Measurements from ENCODE around the gene CARMIL1. TPM values are rescaled to one million over a fixed set of nuclear protein-coding genes. Genes with fewer than 3 reads are reported as not detected.

The CARMIL1 gene
- total and polyA plus RNA-seq, 4 donors = 22.3 to 33.9 (median 31.6) TPM

DNA sequence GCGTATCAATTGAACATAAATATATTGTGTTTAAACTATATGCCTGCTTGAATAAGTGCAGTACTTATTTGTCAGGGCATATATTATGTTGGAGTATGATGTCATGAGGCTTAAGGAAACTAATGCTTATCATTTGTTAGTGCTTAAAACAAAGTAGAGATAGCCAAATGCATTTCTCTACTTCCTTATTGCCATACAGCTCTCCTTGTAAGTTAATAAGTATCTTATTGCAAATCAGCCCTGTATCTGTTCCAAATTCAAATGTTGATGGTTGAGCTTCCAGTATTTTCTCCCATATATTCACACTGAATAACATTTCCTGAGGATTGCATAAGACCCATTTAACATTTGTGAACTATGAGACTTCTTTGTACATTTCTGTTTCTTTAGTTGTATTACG lies 57.8 kb downstream of the CARMIL1 start:
- ATAC-seq (ENCODE audit: low FRiP score) = no peak
- H3K27ac ChIP-seq (ENCODE audit: low read depth in 1 of 2, low read length in 2 of 2) = no peak overlapping the region
- DNase-seq = no peak
- H3K27me3 ChIP-seq (ENCODE audit: control insufficient read depth in 1 of 2, insufficient read depth in 2 of 2, low read length in 1 of 2) = no peaks in the 10 kb centered on the region
- H3K36me3 ChIP-seq (ENCODE audit: control insufficient read depth in 1 of 2, insufficient read depth in 2 of 2, low read length in 1 of 2) = no peaks in the 10 kb centered on the region
- no peaks in the 10 kb centered on the region for H3K9me3 ChIP-seq (ENCODE audit: control insufficient read depth, low read length)
- no peak overlapping the region for H3K4me3 ChIP-seq (ENCODE audit: low read length in 2 of 2)
- intact Hi-C loops (cut with DNase I) = no loop called here
- 95 to 96% methylated on average over 2 of the region's 2 CpGs for WGBS, 2 donors
- H3K4me1 ChIP-seq (ENCODE audit: control insufficient read depth in 1 of 2, insufficient read depth in 2 of 2, low read length in 2 of 2) = peaks cover 10 to 21% of the 10 kb centered on the region in 2 donors

DNA sequence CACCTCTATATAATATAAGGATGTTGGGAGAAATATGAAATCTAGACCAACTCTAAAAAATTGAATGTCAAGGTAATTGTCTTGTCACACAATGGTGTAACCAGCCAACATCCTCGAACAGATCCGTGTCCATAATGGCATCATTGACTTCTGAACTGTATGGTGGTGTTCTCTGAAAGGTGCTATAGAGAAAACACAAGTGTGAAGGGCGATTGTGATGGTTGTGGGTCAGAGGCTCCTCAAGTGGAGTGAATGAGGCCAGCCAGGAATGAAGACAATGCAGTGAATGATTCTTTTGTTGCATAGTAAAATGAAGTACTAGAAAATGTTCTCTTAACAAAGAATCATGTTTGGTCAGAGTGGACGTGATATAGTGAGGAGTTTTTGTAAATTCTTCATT lies 58.3 kb downstream of the CARMIL1 start:
- DNase-seq (no peak), ATAC-seq (ENCODE audit: low FRiP score) (no peak)
- Histone ChIP-seq H3K27ac (ENCODE audit: low read depth in 1 of 2, low read length in 2 of 2) (no peak overlapping the region), H3K27me3 (ENCODE audit: control insufficient read depth in 1 of 2, insufficient read depth in 2 of 2, low read length in 1 of 2) (no peaks in the 10 kb centered on the region), H3K36me3 (ENCODE audit: control insufficient read depth in 1 of 2, insufficient read depth in 2 of 2, low read length in 1 of 2) (no peaks in the 10 kb centered on the region), H3K4me1 (ENCODE audit: control insufficient read depth in 1 of 2, insufficient read depth in 2 of 2, low read length in 2 of 2) (peaks cover 10 to 18% of the 10 kb centered on the region in 2 donors), H3K4me3 (ENCODE audit: low read length in 2 of 2) (no peak overlapping the region), H3K9me3 (ENCODE audit: control insufficient read depth, low read length) (no peaks in the 10 kb centered on the region)
- intact Hi-C loops (cut with DNase I) = no loop called here
- WGBS, 2 donors = 83 to 87% methylated on average over 4 of the region's 4 CpGs

DNA sequence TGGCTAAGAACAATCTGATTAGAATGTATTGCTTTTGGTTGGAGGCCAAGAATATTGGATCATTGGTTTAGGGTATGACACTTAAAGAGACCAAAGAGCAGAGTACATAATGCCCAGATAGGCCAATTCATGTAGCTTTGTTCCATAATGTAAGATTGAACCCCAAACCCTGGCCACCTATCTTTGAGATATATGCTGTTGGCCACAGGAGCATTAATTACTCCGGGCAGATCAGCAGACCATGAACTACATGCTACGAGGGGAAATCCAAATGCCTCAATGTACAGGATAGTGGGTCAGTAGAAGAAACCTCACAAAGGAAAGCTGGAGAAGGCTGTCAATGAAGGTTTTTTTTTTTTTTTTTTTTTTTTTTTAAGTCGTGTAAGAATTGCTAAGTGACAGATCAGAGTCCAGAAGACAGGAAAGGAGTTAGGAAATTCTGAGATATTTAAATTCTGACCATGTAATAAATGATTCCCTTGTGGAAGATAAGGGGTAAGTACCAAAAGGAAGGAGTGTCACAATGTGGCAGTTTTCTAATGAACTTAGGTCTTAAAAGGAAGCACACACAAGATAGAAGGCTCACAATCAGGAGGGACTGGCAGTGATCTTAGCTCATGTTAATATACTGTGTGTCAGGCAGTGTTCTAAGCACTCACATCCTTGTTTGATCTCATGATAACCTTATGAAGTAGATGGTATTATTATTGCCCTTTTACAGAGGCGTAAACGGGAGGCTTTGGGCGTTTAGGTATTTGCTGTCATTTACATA lies 61.4 kb downstream of the CARMIL1 start:
- Histone ChIP-seq H3K36me3 (ENCODE audit: control insufficient read depth in 1 of 2, insufficient read depth in 2 of 2, low read length in 1 of 2) (no peaks in the 10 kb centered on the region), H3K9me3 (ENCODE audit: control insufficient read depth, low read length) (no peaks in the 10 kb centered on the region), H3K27ac (ENCODE audit: low read depth in 1 of 2, low read length in 2 of 2) (peak overlapping the region in 1 of 2 donors; percentile 17), H3K4me3 (ENCODE audit: low read length in 2 of 2) (no peak overlapping the region), H3K27me3 (ENCODE audit: control insufficient read depth in 1 of 2, insufficient read depth in 2 of 2, low read length in 1 of 2) (no peaks in the 10 kb centered on the region), H3K4me1 (ENCODE audit: control insufficient read depth in 1 of 2, insufficient read depth in 2 of 2, low read length in 2 of 2) (peaks cover 9 to 16% of the 10 kb centered on the region in 2 donors)
- DNase-seq (no peak), ATAC-seq (ENCODE audit: low FRiP score) (no peak)
- intact Hi-C loops (cut with DNase I) = no loop called here
- WGBS, 2 donors = 57 to 64% methylated on average over 6 of the region's 6 CpGs

DNA sequence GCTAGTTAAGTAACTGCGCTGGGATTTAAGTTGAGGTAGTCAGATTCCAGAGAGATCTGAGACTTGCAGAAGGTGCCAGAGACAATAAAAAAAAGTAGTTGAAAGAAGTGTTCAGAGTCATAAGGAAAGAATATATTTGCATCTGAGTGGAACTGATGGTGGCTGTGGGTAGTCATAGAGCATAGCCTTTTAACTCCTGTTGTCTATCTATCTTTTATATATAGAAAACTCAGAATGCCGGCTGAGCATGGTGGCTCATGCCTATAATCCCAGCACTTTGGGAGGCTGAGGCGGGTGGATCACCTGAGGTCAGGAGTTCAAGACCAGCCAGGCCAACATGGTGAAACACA lies 62.0 kb downstream of the CARMIL1 start:
- H3K27me3 ChIP-seq (ENCODE audit: control insufficient read depth in 1 of 2, insufficient read depth in 2 of 2, low read length in 1 of 2) = no peaks in the 10 kb centered on the region
- DNase-seq (no peak), ATAC-seq (ENCODE audit: low FRiP score) (no peak)
- no peaks in the 10 kb centered on the region for H3K36me3 ChIP-seq (ENCODE audit: control insufficient read depth in 1 of 2, insufficient read depth in 2 of 2, low read length in 1 of 2)
- no peaks in the 10 kb centered on the region for H3K9me3 ChIP-seq (ENCODE audit: control insufficient read depth, low read length)
- WGBS, 2 donors = 90 to 92% methylated on average over 3 of the region's 3 CpGs
- H3K27ac ChIP-seq (ENCODE audit: low read depth in 1 of 2, low read length in 2 of 2) = no peak overlapping the region
- no peak overlapping the region for H3K4me3 ChIP-seq (ENCODE audit: low read length in 2 of 2)
- peaks cover 10 to 18% of the 10 kb centered on the region in 2 donors for H3K4me1 ChIP-seq (ENCODE audit: control insufficient read depth in 1 of 2, insufficient read depth in 2 of 2, low read length in 2 of 2)
- intact Hi-C loops (cut with DNase I) = no loop called here

DNA sequence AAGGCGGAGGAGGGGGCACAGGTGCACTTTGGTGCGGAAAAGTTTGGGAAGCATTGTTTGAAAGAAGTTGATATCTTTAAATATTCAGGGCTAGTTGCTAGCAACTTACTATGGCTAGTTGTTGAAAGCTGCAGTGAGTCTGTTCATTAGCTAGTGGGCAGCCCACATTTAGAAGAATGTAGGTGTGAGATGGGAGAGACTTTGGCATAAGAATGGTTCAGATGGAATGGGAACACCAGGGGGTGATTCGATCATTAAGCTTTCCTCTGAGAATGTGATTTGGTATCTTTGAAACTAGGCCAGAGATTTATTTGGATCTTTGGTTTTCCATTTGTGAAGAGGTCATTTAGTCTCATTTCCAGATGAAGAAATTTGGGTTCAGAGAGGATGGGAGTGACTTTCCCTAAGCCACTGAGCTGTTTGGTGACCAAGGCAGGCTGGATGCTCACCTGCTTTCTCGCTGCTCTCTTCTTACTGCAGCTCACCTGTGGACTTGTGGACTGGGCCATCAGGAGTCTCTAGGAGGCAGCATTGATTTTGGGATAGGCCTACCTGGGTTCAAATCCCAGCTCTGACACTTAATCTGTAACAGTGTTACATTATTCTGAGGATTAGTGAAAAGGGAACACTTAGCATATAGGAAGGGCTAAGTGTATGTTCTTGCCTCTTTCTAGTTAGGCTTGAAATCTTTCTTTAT lies 62.9 kb downstream of the CARMIL1 start:
- no peak overlapping the region for H3K27ac ChIP-seq (ENCODE audit: low read depth in 1 of 2, low read length in 2 of 2)
- peaks cover 10 to 18% of the 10 kb centered on the region in 2 donors for H3K4me1 ChIP-seq (ENCODE audit: control insufficient read depth in 1 of 2, insufficient read depth in 2 of 2, low read length in 2 of 2)
- 78 to 99% methylated on average over 4 of the region's 4 CpGs for WGBS, 2 donors
- intact Hi-C loops (cut with DNase I) = no loop called here
- no peaks in the 10 kb centered on the region for H3K36me3 ChIP-seq (ENCODE audit: control insufficient read depth in 1 of 2, insufficient read depth in 2 of 2, low read length in 1 of 2)
- H3K27me3 ChIP-seq (ENCODE audit: control insufficient read depth in 1 of 2, insufficient read depth in 2 of 2, low read length in 1 of 2) = no peaks in the 10 kb centered on the region
- no peaks in the 10 kb centered on the region for H3K9me3 ChIP-seq (ENCODE audit: control insufficient read depth, low read length)
- no peak for DNase-seq
- no peak for ATAC-seq (ENCODE audit: low FRiP score)
- no peak overlapping the region for H3K4me3 ChIP-seq (ENCODE audit: low read length in 2 of 2)

DNA sequence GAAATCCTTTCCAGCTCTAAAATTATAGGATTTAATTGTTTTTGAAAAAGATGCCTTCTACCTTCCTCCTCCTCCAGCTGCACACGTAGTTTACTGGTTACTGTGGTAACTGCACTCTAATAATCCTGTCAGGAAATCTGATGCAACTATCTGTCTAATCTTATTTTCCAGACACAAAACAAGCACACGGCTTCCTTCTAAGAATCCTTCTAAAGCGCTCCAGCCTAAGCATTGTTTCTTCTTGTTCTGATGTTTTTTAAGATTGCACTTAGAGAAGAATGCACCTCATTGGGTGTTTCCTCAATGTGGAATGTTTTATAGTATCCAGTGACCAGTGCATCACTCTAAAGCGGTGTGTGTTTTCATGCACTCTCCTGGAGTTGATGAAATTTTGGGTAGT lies 63.6 kb downstream of the CARMIL1 start:
- intact Hi-C loops (cut with DNase I) = no loop called here
- H3K4me1 ChIP-seq (ENCODE audit: control insufficient read depth in 1 of 2, insufficient read depth in 2 of 2, low read length in 2 of 2) = peaks cover 10 to 18% of the 10 kb centered on the region in 2 donors
- DNase-seq (no peak), ATAC-seq (ENCODE audit: low FRiP score) (no peak)
- H3K9me3 ChIP-seq (ENCODE audit: control insufficient read depth, low read length) = no peaks in the 10 kb centered on the region
- H3K27ac ChIP-seq (ENCODE audit: low read depth in 1 of 2, low read length in 2 of 2) = no peak overlapping the region
- H3K27me3 ChIP-seq (ENCODE audit: control insufficient read depth in 1 of 2, insufficient read depth in 2 of 2, low read length in 1 of 2) = no peaks in the 10 kb centered on the region
- WGBS, 2 donors = 37 to 46% methylated on average over 4 of the region's 4 CpGs
- H3K36me3 ChIP-seq (ENCODE audit: control insufficient read depth in 1 of 2, insufficient read depth in 2 of 2, low read length in 1 of 2) = no peaks in the 10 kb centered on the region
- no peak overlapping the region for H3K4me3 ChIP-seq (ENCODE audit: low read length in 2 of 2)

DNA sequence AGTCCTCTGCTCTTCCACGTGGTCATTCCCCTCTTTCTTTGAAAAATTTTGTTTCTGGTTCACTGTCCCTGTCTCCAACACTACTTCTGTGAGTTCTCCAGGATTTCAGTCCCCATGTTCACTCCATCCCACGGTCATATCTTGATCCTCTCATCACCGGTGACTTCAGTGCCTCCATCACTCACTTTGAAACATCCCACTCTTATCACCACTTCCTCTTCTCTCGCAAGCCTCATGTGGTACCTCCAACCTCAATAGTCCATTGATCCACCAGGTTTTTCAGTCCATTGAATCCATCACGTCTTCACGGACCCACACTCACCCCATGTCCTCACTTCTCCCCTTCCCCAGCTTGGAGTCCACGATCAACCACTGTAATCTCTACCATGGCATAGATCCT lies 64.8 kb downstream of the CARMIL1 start:
- 94 to 97% methylated on average over 7 of the region's 7 CpGs for WGBS, 2 donors

DNA sequence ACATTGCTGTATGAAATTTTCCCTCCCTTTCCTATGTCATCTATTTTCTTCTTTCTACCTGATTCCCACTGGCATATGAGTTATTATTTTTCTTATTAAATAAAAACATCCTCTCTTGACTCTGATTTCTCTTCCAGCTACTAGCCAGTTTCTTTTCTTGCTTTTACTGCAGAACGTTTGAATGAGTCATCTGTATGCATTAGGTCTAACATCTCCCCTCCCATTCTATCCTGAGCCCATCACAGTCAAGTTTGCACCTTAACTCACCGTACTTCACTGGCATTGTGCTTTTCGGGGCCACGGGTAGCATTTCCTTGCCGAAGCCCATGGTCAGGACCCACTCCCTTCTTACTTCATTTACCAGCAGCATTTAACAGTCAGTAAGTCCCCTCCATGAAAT lies 65.7 kb downstream of the CARMIL1 start:
- intact Hi-C loops (cut with DNase I) = no loop called here
- Histone ChIP-seq H3K9me3 (ENCODE audit: control insufficient read depth, low read length) (no peaks in the 10 kb centered on the region), H3K4me1 (ENCODE audit: control insufficient read depth in 1 of 2, insufficient read depth in 2 of 2, low read length in 2 of 2) (peaks cover 7 to 18% of the 10 kb centered on the region in 2 donors), H3K36me3 (ENCODE audit: control insufficient read depth in 1 of 2, insufficient read depth in 2 of 2, low read length in 1 of 2) (no peaks in the 10 kb centered on the region), H3K27me3 (ENCODE audit: control insufficient read depth in 1 of 2, insufficient read depth in 2 of 2, low read length in 1 of 2) (no peaks in the 10 kb centered on the region), H3K4me3 (ENCODE audit: low read length in 2 of 2) (no peak overlapping the region), H3K27ac (ENCODE audit: low read depth in 1 of 2, low read length in 2 of 2) (no peak overlapping the region)
- ATAC-seq (ENCODE audit: low FRiP score) (no peak), DNase-seq (no peak)
- 73 to 77% methylated on average over 5 of the region's 5 CpGs for WGBS, 2 donors

More for the DNA sequence above, 64.8 kb downstream of the CARMIL1 start:
- Histone ChIP-seq H3K27ac (ENCODE audit: low read depth in 1 of 2, low read length in 2 of 2) (no peak overlapping the region), H3K4me1 (ENCODE audit: control insufficient read depth in 1 of 2, insufficient read depth in 2 of 2, low read length in 2 of 2) (peaks cover 10 to 18% of the 10 kb centered on the region in 2 donors), H3K36me3 (ENCODE audit: control insufficient read depth in 1 of 2, insufficient read depth in 2 of 2, low read length in 1 of 2) (no peaks in the 10 kb centered on the region), H3K9me3 (ENCODE audit: control insufficient read depth, low read length) (no peaks in the 10 kb centered on the region), H3K27me3 (ENCODE audit: control insufficient read depth in 1 of 2, insufficient read depth in 2 of 2, low read length in 1 of 2) (no peaks in the 10 kb centered on the region), H3K4me3 (ENCODE audit: low read length in 2 of 2) (no peak overlapping the region)
- ATAC-seq (ENCODE audit: low FRiP score) = no peak
- intact Hi-C loops (cut with DNase I) = no loop called here
- DNase-seq = no peak

DNA sequence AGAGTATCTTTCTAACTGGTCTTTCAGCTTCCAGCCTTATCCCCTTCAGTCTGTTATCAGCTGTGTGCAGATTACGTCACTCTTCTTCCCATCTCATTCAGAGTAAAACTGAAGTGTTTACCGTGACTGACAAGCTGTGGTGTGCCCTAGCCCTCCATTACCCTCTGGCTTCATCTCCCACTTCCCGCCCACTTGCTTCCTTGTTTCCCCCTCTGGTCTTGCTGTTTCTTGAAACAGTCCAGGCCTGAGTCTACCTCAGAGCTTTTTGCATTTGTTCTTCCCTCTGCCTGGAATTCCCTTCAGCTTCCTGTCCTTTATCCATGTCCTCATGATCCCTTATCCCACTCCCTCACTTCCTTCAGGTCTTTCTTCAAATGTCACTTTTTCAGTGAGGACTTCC lies 66.9 kb downstream of the CARMIL1 start:
- ATAC-seq (ENCODE audit: low FRiP score) = no peak
- H3K4me1 ChIP-seq (ENCODE audit: control insufficient read depth in 1 of 2, insufficient read depth in 2 of 2, low read length in 2 of 2) = peaks cover 4 to 18% of the 10 kb centered on the region in 2 donors

More for the DNA sequence above, 66.9 kb downstream of the CARMIL1 start:
- Histone ChIP-seq H3K4me3 (ENCODE audit: low read length in 2 of 2) (no peak overlapping the region), H3K9me3 (ENCODE audit: control insufficient read depth, low read length) (no peaks in the 10 kb centered on the region), H3K27me3 (ENCODE audit: control insufficient read depth in 1 of 2, insufficient read depth in 2 of 2, low read length in 1 of 2) (no peaks in the 10 kb centered on the region), H3K36me3 (ENCODE audit: control insufficient read depth in 1 of 2, insufficient read depth in 2 of 2, low read length in 1 of 2) (no peaks in the 10 kb centered on the region), H3K27ac (ENCODE audit: low read depth in 1 of 2, low read length in 2 of 2) (no peak overlapping the region)
- intact Hi-C loops (cut with DNase I) = no loop called here
- WGBS, 2 donors = 72 to 80% methylated on average over 3 of the region's 3 CpGs
- no peak for DNase-seq

Measured in aorta (tissue), 5 donors.